Smooth muscle cell of the brain vasculature (primary cell): ENCODE measurements around the gene SLC7A14.
"Not testable (repeated sequence)": the region's sequence is repeated elsewhere in the genome, so short reads cannot be mapped to it uniquely, and the experiment has no call there.

Experiments used
- DNase-seq: peaks from one replicate; pipeline ENCODE4 v3.0.0-alpha.2; 2012; ENCODE audit warnings: low read depth, low spot score

The SLC7A14 gene

DNA sequence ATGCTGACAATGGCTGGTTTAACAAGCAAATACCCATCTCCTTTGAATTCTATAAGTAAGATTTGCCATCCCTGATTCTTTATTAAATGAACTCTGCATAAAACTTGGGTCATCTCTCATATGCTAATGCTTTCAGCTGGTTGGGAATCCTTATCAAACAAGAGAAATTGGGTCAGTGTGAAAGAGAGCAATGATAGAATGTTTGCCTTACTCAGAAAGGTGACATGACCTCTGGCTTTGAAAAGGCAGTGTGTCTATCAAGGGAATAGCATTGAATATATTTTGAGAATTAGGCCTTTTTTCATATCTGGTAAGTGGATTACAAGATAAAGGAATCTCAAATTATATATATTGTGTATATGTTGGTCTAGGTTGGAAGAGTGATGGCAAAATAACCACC, 8.7 kb upstream of the SLC7A14 start:
- DNase-seq = no peak

DNA sequence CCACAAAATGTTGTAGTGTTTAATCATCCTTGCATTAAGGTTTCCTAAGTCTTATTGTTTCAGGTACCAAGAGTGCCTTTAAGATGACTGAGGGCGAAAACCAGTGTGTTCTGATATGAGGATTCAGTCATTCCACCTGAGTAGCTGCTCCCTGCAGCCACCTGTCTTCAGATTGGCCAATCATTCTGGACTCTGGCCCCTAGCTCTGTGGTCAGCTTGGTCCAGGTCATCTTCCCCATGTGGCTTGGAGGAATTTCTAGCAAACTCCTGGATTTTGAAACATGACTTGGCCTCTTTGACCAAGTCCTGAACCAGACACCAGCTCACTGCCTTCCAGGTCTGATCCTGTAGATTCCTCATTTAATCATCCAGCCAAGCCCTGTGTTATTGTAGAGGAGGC, 7.8 kb upstream of the SLC7A14 start:
- DNase-seq = no peak

DNA sequence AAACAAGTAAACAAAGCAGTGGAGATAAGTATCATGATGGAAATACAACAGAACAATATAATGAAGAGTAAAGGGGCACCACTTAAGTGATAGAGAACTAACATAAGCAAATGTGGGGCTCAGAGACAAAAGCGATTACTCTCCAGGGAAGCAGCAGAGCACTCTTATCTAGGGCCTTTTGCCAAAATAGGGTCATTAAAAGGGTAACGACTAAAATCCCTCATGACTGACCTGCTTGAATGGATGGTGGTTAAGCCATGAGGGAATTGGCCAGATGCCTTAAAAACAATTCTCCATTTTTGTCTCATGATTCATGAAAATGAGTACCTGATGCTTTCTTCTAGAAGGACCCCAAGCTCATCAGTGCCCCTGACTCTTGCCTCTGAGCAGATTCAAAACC, 3.2 kb upstream of the SLC7A14 start:
- DNase-seq = no peak

DNA sequence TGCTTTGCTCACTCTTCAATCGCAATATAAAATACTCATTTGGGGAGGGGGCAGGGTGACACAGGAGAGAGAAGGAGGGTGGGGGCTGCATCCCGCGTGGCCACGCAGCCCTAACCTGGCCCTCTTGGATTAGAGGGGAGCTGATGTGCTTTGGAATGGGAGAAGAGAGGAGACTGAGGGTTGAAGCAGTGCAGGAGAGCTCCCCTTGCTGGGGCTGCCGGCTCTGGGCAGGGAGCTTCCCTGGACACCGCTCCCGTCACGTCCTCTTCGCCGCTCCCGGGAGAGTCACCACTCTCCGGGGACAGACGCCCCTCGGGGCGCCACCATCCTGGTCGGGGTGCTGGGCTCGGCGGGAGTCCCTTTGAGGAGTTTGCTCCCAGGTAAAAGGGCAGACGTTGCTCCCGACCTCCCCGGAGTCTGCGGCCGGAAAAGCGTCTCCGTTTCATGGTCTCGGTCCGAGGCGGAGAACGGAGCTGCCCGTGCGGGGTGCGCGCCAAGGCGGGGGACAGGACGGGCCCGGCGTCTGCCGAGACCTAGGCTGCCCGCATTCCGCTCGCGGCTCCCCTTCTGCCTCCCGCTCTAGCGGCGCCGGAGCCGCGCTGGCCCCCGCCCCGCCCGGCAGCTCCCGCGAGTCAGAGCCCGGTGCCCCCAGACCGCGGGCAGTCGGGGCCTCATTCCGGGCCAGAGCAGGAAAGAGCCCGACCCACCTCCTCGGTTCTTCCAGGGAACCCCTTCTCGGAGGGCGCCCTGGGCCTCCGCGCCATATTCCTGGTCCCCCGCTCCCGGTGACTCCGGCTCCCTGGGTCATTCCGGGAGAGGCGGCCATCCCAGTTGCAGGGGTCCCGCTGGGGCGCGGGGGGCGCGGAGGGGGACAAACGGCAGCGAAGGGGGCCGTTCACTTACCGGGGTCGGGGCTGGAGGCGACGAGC, 603 bp downstream of the SLC7A14 start:
- no peak for DNase-seq

DNA sequence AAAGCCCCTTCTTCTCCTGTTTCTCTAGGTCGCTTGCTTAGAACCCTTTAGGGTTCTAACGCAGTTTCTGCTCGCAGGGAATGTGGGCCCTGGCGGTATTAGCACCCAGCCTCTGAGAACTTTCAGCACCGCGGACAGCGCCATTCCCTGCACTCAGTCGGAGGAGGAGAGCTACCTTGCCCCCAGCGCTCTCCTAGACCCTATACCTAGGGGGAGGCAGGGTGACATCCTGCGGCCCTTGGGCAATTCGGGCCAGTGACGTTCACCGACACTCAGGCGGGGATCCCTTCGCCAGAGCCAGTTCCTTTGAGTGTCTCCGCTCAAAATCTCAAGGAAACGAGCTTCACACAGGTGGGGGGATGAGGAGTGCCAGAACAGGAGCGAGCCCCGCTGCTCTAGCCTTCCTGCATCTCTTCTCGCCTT, 1.3 kb downstream of the SLC7A14 start:
- DNase-seq = no peak

DNA sequence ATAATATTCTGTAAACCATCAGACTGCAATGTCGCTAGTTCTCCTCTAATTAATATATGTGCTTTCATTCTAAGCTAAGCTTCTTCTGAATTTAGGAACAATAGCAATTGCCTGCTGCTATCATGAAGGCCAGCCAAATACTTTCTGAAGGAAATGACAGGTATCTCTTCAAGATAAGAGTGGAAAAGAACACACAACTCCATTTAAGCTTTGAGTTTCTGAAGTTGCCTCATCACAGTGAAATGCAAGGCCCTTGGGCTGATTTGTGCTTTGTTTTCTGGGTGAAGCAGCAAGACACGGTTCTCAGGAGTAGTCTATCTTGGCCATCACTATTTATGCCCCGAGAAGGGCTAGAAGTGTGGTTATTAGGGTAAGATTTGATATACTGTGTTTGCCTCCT, 6.2 kb downstream of the SLC7A14 start:
- DNase-seq = no peak

DNA sequence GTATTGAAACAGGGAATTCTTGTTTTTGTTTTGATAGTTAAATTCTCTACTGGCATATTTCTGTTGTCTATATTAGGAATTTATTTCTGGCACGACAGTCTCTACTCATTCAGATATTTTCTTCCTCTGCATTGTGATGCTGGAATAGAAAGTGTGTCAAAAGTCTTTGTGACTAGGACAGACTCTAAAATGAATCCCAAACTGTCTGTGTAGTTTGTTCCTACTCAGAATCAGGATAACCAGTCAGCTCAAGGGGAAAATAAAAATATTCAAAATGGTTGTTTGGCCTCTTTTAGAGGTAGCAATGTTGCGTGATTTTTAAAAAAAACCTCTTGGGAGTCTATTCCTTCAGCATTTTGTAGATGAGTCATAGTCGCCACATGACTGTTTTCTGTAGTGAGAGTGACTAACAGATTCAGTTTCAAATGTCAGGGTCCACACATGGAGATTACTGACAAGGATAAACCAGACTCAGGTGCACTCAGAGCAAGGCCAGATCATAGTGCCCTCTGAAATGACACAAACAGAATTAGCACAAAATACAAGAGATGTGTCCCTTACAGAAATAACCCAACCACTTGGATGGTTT, 13.1 kb downstream of the SLC7A14 start:
- no peak for DNase-seq

DNA sequence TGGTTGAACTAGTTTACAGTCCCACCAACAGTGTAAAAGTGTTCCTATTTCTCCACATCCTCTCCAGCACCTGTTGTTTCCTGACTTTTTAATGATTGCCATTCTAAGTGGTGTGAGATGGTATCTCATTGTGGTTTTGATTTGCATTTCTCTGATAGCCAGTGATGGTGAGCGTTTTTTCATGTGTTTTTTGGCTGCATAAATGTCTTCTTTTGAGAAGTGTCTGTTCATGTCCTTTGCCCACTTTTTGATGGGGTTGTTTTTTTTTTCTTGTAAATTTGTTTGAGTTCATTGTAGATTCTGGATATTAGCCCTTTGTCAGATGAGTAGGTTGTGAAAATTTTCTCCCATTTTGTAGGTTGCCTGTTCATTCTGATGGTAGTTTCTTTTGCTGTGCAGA, 18.3 kb downstream of the SLC7A14 start:
- not testable (repeated sequence) for DNase-seq

DNA sequence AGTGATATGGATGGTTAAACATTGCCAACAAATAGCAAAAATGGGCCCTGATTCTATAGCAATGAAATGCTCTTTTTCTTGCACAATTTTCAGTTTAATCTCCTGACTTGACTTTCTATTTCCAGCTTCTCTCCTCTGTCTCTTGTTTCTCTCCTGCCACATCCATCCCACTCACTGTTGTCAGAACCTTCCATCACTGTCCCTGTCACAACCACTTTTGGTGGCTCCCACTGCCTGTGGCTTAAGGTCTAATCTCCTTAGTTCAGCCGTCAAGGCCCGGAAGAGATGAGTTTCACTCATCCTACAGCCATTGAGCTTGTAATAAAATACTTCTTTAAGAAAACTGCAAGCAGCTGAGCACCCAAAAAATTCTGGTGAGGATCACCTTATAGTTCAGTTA, 19.5 kb downstream of the SLC7A14 start:
- DNase-seq = no peak

DNA sequence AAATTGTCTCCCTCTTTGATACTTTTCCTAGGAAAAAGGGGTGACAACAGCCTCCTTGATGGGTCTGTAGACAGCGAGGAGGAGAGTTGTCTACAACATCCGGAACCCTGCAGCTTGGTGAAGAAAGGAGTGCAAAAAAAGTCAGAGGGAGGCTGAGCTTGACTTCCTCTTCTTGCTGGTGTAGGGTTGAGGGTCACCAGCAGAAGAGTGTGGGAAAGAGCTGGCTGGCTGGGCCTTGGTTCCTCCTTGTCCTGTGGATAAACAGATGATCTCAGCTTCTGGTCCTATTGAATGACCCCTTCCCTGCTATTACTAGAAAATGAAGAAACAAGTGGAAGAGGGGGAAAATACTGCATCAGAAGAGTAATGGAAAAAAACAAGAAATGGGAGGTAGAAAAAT, 20.4 kb downstream of the SLC7A14 start:
- DNase-seq = peak; percentile 69

DNA sequence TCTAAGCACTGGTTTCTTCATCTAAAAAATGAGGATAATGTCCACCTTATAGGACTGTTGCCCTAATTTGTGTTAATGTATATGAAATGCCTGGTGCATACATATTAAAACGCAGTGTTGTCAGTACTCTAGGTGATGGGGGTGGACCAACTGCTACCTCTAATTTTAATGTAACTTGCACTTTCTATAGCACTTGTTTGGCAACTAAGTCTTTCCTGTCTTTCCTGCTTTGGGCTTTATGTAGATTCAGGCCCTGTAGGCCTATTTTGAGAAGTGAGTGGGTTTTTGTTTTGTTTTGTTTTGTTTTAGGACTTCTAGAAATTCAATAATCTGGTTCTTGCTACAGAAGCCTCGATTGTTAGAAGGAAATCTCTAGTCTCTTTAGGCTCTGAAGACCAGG, 21.2 kb downstream of the SLC7A14 start:
- no peak for DNase-seq

DNA sequence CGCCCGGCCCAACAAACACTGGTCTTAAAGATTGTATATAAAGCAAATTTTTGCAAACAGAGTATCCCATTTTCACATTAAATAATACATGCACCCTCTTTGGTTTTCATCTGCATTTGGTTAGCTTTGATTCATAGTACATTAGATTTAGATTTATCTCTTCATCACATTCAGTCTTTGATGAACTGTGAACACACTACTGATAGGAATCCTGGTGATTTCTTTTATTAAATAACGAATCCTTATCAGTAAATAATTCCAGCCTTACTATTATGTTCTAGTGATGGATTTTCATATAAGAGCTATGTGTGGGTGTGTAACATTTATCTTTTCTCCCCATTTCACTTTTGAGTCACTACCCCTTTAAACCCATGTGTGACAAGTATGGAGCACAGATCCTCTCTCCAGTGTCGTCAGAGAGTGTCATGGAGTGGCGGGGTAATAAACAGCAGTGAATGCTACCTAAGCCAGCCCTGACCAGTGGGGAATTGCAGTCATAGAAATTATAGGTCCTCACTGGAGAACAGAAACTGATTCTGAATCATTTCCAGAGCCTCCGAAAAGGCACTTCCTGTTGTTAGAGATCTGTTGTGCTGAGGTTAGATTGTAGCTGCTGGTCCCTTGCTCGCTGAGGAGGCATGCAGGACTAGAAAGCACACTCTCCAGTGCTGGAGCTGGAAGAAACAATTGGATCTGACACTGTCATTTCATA, 22.0 kb downstream of the SLC7A14 start:
- no peak for DNase-seq

DNA sequence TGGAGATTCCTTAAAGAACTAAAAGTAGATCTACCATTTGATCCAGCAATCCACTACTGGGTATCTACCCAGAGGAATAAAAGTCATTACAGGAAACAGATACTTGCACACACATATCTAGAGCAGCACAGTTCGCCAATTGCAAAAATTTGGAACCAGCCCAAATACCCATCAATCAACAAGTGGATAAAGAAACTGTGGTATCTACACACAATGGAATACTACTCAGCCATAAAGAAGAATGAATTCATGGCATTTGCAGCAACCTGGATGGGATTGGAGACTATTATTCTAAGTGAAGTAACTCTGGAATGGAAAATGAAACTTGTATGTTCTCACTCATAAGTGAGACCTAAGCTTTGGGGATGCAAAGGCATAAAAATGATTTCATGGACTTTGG, 23.8 kb downstream of the SLC7A14 start:
- no peak for DNase-seq

DNA sequence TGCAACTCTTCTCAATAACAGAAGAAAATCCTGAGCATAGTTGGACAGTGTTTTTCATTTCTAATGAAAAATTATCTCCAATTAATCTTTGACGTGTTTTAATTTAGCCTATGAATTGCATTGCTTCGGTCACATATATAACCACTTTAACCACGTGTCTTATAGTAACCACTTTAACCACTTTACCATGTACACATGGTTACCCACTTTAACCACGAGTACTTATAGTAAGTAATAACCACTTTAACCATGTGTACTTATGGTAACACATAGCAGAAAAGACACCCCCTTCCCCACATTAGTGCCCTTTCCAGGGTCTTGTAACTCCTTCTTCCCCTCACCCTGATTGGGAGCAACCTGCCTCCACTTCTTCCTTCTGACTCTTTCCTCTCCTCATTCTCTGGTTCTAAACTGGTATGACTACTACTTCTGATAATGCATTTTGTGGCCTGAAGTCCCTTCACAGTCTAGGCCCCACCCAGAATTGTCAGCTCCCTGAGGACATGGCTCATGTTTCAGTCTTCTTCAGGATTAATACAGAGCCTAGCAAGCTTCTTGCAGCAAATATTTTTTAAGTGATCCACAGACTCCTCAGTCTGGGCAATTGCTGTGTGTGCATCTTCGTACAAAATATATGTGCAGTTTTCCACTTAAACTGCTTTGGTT, 25.0 kb downstream of the SLC7A14 start:
- DNase-seq = no peak

DNA sequence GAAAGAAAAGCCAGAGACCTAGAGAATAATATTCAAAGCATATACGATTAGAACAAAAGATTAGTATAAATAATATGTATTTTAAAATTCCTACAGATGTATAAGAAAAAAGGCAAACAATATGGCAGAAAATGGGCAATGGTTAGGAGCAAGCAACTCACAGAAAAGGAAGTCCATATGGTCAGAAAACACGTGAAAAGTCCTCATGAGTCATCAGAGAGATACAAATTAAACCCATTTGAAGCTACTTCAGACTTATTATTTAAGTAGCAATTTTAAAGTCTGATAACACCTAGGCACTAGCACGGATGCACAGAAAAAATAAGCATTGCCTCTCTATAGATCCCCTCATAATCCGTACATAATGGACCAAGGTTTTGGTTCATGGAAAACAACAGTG, 25.6 kb downstream of the SLC7A14 start:
- no peak for DNase-seq

DNA sequence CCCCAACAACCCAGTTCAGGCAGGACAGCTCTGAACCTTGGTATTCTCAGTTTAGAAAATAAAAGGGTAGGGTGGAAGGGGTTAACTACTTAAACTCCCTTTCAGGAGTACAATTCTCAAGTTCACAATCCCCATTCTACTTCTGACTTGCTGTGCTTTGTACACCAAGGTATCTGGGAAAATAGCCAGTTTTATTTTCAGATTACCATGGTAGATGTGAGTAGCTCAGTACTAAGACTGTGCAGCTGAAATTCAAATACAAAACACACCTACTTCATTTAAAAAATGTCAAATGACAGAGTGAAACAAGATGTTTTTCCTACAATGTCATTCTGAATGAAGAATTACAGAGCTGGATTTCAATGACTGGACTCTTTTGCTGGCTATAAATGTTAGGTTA, 27.4 kb downstream of the SLC7A14 start:
- no peak for DNase-seq

DNA sequence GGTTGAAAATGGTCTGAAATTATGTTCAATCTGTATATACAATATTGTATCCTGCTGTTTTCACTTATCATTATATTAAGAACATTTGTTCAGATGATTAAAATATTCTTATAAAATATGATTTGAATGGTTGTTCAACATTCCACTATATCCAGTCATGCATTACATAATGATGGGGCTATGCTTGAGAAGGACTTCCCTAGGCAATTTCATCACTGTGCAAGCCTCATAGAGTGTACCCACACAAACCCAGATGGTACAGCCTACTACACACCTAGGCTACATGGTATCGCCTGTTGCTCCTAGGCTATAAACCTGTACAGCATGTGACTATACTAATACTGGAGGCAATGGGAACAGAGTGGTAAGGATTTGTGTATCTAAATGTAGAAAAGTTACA, 30.5 kb downstream of the SLC7A14 start:
- no peak for DNase-seq

DNA sequence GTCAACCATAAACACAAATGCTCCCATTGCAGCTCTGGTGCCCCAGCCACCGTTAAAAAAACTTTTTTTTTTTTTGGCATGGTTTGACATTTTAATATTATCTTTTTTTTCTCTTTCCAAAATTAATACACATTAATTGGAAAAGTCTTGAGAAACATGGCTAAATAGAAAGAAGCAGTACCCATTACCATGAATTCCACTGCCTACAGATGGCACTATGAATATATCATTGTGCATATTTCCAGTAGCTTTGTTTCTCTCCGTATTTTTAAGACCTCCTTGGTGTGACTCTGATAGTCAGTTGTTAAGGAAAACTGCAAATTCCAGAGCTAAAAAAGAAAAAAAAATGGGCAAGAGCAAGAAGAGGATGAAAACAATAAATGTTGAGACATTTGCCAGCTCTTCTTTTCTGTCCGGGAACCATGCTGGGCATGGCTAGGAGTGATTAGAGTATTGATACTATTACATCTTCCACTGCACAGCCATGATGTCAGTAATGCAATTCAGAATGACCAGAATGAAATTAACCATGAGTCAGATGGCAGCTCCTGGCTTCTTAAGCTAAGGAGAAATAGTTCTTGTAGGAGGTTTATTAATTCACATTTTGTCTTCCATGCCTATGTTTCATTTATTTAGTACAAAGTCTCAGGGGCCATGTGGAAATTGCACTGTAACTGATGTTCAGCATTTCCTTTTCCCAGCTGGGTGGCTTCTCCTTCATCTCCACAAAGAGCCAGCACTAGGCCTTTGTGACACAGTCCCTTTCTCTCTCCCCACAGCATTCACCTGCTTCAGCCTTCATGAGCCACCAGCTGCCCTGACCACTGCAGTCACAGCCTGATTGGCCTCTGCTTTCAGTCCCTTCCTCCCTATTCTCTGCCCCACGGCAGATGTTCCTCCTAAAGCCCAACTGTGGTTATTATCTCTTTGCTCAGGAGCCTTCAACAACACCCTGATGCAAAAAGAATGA, 31.8 kb downstream of the SLC7A14 start:
- no peak for DNase-seq

DNA sequence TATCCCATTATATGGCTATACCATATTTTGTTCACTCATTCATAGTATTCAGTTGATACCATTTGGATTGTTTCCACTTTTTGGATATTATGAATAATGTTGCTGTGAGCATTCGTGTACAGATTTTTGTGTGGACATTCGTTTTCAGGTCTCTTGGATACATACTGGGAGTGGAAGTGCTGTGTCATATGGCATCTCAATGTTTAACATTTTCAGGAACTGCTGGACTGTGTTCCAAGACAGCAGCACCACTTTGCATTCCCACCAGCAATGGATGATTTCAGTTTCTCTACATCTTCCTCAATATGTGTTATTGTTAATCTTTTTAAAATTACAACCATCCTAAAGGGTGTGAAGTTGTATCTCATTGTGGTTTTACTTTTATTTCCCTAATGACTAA, 34.6 kb downstream of the SLC7A14 start:
- DNase-seq = no peak

DNA sequence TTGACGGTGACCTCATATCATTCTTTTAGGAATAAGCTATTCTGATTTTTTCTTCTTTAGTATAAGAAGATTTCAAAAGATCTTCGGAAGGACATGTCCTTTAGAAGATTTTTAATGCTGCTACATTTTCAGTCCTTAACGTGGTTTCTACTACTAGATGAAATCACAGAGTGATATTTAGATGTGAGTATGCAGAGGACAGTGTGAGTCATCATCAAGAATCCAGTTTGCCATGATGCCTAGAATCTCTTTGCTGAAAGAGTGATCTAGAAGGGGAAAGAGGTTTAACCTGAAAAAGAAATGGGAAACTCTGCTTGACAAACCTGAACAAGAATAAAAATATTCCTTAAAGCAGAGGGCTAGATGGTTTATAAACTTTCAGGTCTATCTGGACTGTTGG, 43.2 kb downstream of the SLC7A14 start:
- DNase-seq = no peak

DNA sequence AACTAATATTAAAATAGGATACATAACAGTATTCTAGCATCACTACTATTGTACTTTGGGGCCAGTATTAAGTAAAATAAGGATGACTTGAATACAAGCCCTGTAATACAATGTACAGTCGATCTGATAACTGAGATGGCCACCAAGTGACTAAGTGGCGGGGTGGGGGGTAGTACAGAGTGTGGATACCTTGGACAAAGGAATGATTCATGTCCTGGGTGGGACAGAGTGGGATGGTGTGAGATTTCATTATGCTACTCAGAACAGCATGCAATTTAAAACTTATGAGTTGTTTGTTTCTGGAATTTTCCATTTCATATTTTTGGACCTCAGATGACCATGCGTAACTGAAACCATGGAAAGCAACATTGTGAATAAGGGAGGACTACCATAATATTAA, 46.0 kb downstream of the SLC7A14 start:
- no peak for DNase-seq
